Measurements from ENCODE around the gene CST9.

DNA sequence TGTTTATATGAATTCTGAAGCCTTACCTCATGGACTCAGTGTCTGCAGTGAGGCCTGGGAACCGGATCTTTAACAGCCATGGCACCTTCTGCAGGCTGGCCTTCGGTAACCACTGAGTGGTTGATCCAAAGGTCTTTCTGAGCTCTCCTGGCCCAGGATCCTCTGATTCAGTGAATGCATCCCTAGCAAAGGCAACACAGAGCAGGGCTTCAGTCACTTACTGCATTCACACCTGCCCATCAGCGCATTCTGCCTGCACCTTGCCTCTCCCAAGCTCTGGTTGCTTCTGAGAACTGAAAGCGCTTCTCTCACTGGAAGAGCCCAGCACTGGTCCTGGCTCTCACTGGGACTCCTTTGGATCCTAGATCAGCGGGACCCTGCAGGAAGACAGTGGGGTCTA lies 8.4 kb upstream of the CST9 start:
- TF ChIP-seq ZNF274 (IDR thresholded peaks at IDR 0.05; ENCODE audit: low read depth, low read length) (no peak), YY1 (IDR thresholded peaks at IDR 0.05; ENCODE audit: insufficient read depth, insufficient read length) (no peak), SUZ12 (IDR thresholded peaks at IDR 0.05; ENCODE audit: extremely low read depth, insufficient read depth, insufficient read length) (no peak)

Measured in NT2/D1 (cell line).